Left colon (tissue), 2 donors: ENCODE measurements around the gene OR5AC2. TPM values are rescaled to one million over a fixed set of nuclear protein-coding genes. Genes with fewer than 3 reads are reported as not detected.

ENCODE experiments used
- ATAC-seq: fragments of 200-7000 bp; cut with Tn5 transposase; one replicate; pipeline ENCODE4 v1.9.1; 2020; ENCODE audit warnings: mild to moderate bottlenecking, moderate library complexity
- DNase-seq, 2 donors: peaks; one replicate each; pipeline ENCODE4 v3.0.0-alpha.2; 2020
- intact Hi-C, 2 donors: fragments of 100-400 bp; cut with DNase I in 1 of 2; cut with micrococcal nuclease in 1 of 2; formaldehyde crosslinking; loops; one replicate each; pipeline versions ENCODE4 v1.11.2 to v1.14.0; 2022; cut with DNase I, micrococcal nuclease
- long read RNA-seq: library from polyadenylated mRNA; unstranded; transcript quantifications from one replicate; pipeline ENCODE4 v2.0.0, GENCODE V29; 2021
- total RNA-seq, 2 donors: library from RNA; stranded (reverse); fragmentation: NEBNext Ultra II Directional; extraction: Animal tissue kit (Norgen Biotek cat#: 25700); gene quantifications; one replicate each; pipeline ENCODE4 v1.2.1, GENCODE V29; 2021
- donor health status: DM: no; HTN: no; CAD: no.
- donor health status: DM: yes; HTN: yes; CAD: no.

The OR5AC2 gene, protein sequence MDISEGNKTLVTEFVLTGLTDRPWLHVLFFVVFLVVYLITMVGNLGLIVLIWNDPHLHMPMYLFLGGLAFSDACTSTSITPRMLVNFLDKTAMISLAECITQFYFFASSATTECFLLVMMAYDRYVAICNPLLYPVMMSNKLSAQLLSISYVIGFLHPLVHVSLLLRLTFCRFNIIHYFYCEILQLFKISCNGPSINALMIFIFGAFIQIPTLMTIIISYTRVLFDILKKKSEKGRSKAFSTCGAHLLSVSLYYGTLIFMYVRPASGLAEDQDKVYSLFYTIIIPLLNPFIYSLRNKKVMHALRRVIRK
- not detected for total RNA-seq
- long read RNA-seq: 0 reads

DNA sequence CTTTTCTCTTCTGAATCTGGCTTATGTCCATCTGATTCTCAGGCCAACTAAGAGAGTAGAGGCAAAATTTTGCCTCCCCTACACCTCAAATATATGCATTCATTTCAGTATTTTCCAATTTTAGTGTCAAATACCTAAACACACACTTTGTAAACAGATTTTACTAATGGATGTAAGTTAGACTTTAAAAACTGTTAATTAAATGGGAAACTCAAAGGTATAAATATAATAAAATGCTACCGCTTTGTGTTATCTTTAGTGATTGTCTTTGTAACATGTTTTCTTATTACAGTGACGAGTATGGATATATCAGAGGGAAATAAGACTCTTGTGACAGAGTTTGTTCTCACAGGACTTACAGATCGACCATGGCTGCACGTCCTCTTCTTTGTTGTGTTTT, at the start of gene OR5AC2:
OR5AC2 (plus strand) TSS at position 301 of the 400 bp plus-strand sequence; CDS start at position 301, 0 bp downstream.
- no peak for ATAC-seq
- intact Hi-C loops: no loop called here
- no peak for DNase-seq

DNA sequence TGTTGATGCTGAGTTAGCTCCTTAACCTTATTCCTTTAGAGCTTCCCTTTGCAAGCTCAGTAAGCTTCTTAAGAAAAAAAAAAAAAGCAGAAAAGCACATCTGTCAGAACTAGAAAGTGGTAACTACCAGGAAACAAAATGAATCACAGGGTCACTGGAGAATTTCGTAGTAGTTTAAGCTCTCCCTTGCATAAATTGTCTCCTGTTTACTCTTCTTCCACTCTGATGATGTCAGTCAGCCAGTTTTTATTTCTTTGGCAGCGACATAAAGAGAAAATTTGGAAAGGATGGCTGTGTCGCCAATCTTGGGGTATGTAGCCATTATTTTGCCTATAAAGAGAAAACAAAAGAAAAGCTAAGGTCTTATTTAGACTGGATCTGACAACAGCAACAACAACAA, 48.7 kb upstream of the OR5AC2 start:
- intact Hi-C loops: no loop called here
- ATAC-seq: no peak
- no peak for DNase-seq

DNA sequence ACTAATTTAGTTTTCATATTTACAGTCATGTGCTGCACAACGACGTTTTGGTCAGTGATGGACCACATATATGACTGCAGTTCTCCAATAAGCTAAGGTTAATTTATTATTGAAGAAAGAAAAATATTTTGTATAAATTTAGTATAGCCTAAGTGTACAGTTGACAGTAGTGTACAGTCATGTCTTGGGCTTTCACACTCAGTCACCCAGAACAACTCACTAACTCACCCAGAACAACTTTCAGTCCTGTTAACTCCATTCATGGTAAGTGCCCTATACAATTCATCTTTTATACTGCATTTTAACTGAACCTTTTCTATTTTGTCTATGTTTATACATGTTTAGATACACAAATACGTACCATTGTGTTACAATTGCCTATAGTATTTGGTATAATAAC, 48.1 kb upstream of the OR5AC2 start:
- intact Hi-C loops: no loop called here
- DNase-seq: no peak

GRCh38 chr3:98039322-98040024, 47.5 kb upstream of the OR5AC2 start:
- peak; percentile 91 for ATAC-seq
- peak in 1 of 2 donors; percentile 59 for DNase-seq
- intact Hi-C loops: loop anchor here in 1 of 2 donors (5.0 kb wide), 1 partner anchor 293 kb away; no protein-coding TSS in a partner anchor

More for the DNA sequence above, 48.1 kb upstream of the OR5AC2 start:
- ATAC-seq: no peak

- ATAC-seq (no peak), DNase-seq (no peak)
- intact Hi-C loops: loop anchor here in 1 of 2 donors (5.0 kb wide), 1 partner anchor 291 kb away; no protein-coding TSS in a partner anchor
Observed at GRCh38 chr3:98041350-98041749, 45.6 kb upstream of the OR5AC2 start.

- DNase-seq (no peak), ATAC-seq (no peak)
- intact Hi-C loops: no loop called here
Observed at GRCh38 chr3:98048586-98048985, 38.4 kb upstream of the OR5AC2 start.

GRCh38 chr3:98049271-98049670, 37.7 kb upstream of the OR5AC2 start:
- intact Hi-C loops: no loop called here
- ATAC-seq: no peak
- DNase-seq: no peak

GRCh38 chr3:98056035-98056434, 30.9 kb upstream of the OR5AC2 start:
- no peak for ATAC-seq
- intact Hi-C loops: no loop called here
- DNase-seq: peak in 1 of 2 donors; percentile 3

DNA sequence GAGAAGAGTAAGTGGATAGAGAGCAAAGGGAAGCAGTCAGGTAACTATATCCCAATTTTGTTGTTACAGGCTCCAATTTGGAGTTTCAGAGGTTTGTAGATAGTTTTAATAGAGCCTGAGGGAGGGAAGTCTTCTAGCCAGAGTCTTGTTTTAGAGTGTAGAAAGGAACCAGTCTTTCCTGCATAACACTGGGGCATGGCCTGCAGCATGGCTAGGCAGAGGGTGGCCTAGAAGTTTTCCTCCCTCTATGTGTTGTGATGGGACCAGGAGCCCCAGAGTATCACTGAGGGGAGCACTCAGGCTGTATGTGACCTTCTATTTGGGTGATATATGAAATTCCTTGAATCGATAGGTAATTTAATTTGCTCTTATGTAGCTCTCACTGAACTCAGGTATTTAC, 29.3 kb upstream of the OR5AC2 start:
- intact Hi-C loops: no loop called here
- DNase-seq: no peak
- no peak for ATAC-seq

- DNase-seq (no peak), ATAC-seq (no peak)
- intact Hi-C loops: no loop called here
Observed at GRCh38 chr3:98058244-98058960, 28.6 kb upstream of the OR5AC2 start.

GRCh38 chr3:98068824-98069223, 18.1 kb upstream of the OR5AC2 start:
- DNase-seq (no peak), ATAC-seq (no peak)
- intact Hi-C loops: no loop called here

DNA sequence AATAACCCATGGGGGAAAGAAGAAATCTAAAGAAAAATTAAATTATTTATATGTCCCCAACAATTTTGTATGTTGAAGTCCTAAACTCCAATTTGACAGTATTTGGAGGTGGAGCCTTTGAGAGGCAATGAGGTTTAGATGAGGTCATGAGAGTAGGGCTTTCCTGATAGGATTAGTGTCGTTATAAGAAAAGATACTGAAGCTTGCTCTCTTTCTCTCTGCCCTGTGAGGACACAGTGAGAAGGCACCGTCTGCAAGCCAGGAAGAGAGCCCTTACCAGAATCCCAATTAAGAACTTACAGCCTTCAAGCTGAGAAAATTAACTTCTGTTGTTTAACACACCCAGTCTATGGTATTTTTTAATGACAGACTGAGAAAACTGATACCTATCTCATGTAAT, 16.1 kb upstream of the OR5AC2 start:
- no peak for ATAC-seq
- no peak for DNase-seq
- intact Hi-C loops: no loop called here

DNA sequence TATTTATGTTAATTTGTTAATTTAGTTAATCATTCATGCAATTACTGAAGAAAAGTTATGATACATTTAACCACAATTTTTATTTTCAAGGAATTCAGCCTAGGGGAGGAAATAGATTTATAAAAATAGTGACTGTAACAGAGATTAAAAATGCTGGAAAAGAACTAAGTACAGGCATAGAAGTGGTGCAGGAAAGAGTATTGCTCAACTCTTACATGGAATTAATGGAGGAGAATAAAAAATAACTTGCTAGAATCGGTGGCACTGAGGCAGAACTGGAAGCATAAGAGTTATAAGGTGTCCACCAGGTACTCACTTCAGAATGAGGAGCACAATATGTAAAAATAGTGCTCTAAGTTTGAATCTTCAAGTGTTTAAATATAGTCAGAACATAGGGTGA, 13.5 kb upstream of the OR5AC2 start:
- ATAC-seq (no peak), DNase-seq (no peak)
- intact Hi-C loops: no loop called here

DNA sequence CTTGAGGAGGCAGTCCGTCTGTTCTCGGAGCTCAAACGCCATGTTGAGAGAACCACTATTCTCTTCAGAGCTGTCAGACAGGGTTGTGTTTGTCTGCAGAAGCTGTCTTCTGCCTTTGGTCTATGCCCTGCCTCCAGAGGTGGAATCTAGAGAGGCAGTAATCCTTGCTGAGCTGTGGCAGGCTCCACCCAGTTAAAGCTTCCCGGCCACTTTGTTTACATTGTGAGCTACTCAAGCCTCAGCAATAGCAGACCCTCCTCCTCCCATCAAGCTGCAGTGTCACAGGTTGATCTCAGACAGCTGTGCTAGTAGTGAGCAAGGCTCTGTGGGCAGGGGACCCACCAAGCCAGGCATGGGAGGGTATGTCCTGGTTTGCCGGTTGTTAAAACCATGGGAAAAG, 8.9 kb downstream of the OR5AC2 start:
- ATAC-seq: no peak
- intact Hi-C loops: no loop called here
- DNase-seq: no peak

DNA sequence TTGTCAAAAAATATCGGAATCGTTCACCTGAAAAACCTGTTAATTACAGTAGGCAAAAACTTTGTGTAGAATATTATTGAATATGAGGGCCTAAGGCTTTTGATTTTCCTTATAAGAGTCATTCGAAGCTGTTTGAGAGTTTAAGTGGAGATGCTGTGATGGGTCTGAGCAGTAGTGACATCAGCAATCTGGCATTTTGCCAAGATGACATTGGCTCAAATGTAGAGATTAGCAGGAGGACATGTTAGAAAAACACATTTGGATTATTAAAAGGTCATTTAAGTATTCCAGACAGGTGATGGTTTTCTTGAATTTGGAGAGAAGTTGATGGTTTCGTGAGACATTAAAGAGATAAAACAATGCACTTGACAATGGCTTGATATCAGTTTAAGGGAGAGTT, 12.9 kb downstream of the OR5AC2 start:
- DNase-seq (no peak), ATAC-seq (no peak)
- intact Hi-C loops: no loop called here

DNA sequence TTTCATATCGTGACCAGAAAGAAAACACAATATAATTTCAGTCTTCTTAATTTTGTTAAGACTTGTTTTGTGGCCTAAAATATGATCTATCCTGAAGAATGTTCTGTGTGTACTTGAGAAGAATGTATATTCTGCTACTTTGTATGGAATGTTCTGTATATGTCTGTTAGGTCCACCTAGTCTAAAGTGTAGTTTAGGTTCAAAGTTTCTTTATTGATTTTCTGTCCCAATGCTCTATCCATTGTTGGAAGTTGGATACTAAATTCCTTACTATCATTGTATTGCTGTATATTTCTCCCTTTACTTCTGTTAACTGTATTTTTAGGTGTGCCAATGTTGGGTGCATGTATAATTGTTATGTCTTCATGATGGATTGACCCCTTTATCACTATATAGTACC, 21.2 kb downstream of the OR5AC2 start:
- intact Hi-C loops: no loop called here
- DNase-seq (no peak), ATAC-seq (no peak)

- intact Hi-C loops: no loop called here
- DNase-seq (no peak), ATAC-seq (no peak)
Observed at GRCh38 chr3:98109807-98110549, 23.0 kb downstream of the OR5AC2 start.

DNA sequence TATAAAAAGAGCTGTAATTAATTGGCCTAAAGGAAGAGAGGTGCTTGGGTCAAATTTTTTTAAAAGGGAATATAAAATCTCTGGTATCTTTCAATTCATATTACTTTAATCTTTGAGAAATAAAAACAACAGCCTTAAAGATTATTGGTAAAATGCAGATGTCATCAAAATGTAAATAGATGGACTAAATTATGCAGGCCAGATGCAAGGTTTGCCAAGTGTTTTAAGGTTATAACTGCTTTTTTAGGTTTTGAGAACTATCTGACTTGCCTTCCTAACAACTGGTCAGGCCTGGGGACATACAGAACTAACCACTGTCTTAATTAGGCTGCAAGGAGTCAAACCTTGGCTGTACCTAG, 23.6 kb downstream of the OR5AC2 start:
- DNase-seq: no peak

GRCh38 chr3:98114264-98114663, 27.3 kb downstream of the OR5AC2 start:
- intact Hi-C loops: no loop called here
- DNase-seq: no peak
- ATAC-seq: no peak

More for the DNA sequence above, 23.6 kb downstream of the OR5AC2 start:
- intact Hi-C loops: no loop called here
- ATAC-seq: no peak
